Stimulated activated naive CD8-positive, alpha-beta T cell treated with anti-CD3 and anti-CD28 coated beads, Interleukin-15, Interleukin-2, amounts not matched to agents 100 ng/mL and 50 ng/mL, for 24 hours (primary cell): ENCODE measurements around the gene CYREN.
"Not testable (repeated sequence)": the region's sequence is repeated elsewhere in the genome, so short reads cannot be mapped to it uniquely, and the experiment has no call there.

Source experiments
- H3K27ac Mint-ChIP-seq: one replicate; pipeline ENCODE4 v1.8.0; 2021; ENCODE audit warnings: mild to moderate bottlenecking, mixed read lengths
- H3K27me3 Mint-ChIP-seq: one replicate; pipeline ENCODE4 v1.8.0; 2021; ENCODE audit warnings: mixed read lengths
- H3K36me3 Mint-ChIP-seq: one replicate; pipeline ENCODE4 v1.8.0; 2021; ENCODE audit warnings: low read depth, mixed read lengths
- H3K4me1 Mint-ChIP-seq: one replicate; pipeline ENCODE4 v1.8.0; 2021; ENCODE audit warnings: low read depth, mixed read lengths
- H3K4me3 Mint-ChIP-seq: one replicate; pipeline ENCODE4 v1.8.0; 2021; ENCODE audit warnings: mild to moderate bottlenecking, mixed read lengths
- H3K9me3 Mint-ChIP-seq: one replicate; pipeline ENCODE4 v1.8.0; 2021; ENCODE audit warnings: mixed read lengths

Gene CYREN

DNA sequence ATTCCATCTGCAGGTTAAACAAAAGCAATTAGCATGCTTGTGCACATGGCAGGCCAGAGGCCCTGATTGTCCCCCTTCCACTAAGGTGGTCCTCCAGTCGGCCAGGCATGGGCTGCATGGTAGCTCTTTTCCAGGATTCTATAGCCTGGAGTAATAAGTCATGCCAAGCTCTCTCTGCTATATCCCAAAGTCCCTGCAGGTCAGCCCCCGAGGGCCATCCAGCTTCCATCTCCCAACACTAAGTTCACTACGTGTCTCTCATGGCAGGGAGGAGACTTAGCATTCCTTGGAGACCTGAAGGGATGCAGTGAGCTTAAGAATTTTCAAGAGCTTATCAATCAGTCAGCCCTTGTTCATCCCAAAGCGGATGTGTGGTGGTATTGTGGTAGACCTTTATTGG lies 3.4 kb upstream of the CYREN start:
- not testable (repeated sequence) for H3K4me3 Mint-ChIP-seq, H3K9me3 Mint-ChIP-seq, H3K27ac Mint-ChIP-seq, H3K27me3 Mint-ChIP-seq
- Mint-ChIP-seq H3K36me3 (peaks cover 11% of the 10 kb centered on the region), H3K4me1 (peaks cover 30% of the 10 kb centered on the region)

DNA sequence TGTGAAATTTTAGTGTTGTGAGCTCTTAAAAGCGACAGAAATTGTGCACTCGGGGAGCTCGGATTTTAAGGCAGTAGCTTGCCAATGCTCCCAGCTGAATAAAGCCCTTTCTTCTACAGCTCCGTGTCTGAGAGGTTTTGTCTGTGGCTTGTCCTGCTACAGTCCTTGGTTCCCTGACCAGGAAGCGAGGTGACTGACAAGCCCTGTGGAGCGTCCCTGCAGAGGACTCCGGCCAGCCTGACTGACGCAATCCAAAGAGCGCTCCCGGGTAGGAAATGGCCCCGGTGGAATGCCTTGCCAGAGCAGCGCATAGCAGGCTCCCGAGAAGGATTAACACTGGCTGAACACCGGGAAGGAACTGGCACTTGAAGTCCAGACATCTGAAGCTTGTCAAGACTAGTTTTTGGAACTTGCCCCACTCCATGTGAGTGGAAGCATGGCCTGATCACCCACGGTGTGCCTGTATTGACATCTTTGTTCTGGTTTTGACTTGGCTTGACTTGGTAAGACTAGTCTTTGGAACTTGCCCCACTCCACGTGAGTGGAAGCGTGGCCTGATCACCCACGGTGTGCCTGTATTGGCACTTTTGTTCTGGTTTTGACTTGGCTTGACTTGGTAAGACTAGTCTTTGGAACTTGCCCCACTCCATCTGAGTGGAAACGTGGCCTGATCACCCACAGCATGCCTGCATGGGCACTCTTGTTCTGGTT lies 1.2 kb upstream of the CYREN start:
- Mint-ChIP-seq H3K27ac (peak overlapping the region; percentile 91), H3K4me1 (peaks cover 52% of the 10 kb centered on the region), H3K36me3 (peaks cover 31% of the 10 kb centered on the region), H3K4me3 (peak overlapping the region; percentile 95)
- H3K27me3 Mint-ChIP-seq, H3K9me3 Mint-ChIP-seq: not testable (repeated sequence)

DNA sequence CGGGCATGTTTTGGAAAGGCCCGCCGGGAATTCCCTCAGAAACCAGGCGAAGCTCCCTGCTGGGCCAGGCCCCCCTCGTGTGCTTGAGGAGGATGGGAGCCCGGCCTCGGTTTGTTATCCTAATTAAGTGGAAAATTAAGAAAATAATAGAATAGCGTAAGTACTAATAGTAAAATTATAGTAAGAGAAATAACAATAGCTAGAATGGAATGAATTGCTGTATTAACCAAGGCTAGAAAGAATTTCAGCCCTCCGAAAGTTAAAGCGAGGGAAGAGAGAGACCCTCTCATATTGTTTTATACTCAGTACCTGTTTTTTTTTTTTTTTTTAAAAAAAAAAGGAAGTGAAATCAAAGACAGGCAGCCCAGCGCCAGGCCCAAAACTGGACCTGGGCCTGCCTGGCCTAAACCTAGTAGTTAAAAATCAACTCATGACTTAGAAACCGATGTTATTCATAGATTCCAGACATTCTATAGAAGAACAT lies 533 bp upstream of the CYREN start:
- peaks cover 38% of the 10 kb centered on the region for H3K36me3 Mint-ChIP-seq
- H3K27me3 Mint-ChIP-seq, H3K9me3 Mint-ChIP-seq: not testable (repeated sequence)
- peaks cover 57% of the 10 kb centered on the region for H3K4me1 Mint-ChIP-seq
- H3K27ac Mint-ChIP-seq = peak overlapping the region; percentile 91
- peak overlapping the region; percentile 95 for H3K4me3 Mint-ChIP-seq

GRCh38 chr7:135169964-135170273 lies 588 bp downstream of the CYREN start:
- Mint-ChIP-seq H3K4me3 (peak overlapping the region; percentile 95), H3K27ac (peak overlapping the region; percentile 94), H3K4me1 (peaks cover 63% of the 10 kb centered on the region), H3K36me3 (peaks cover 49% of the 10 kb centered on the region), H3K27me3 (no peaks in the 10 kb centered on the region), H3K9me3 (no peaks in the 10 kb centered on the region)

GRCh38 chr7:135169141-135169963 lies 1.2 kb downstream of the CYREN start:
- H3K27ac Mint-ChIP-seq = peak overlapping the region; percentile 94
- no peaks in the 10 kb centered on the region for H3K9me3 Mint-ChIP-seq
- H3K4me1 Mint-ChIP-seq = peaks cover 63% of the 10 kb centered on the region
- no peaks in the 10 kb centered on the region for H3K27me3 Mint-ChIP-seq
- H3K4me3 Mint-ChIP-seq = peak overlapping the region; percentile 95
- peaks cover 54% of the 10 kb centered on the region for H3K36me3 Mint-ChIP-seq

DNA sequence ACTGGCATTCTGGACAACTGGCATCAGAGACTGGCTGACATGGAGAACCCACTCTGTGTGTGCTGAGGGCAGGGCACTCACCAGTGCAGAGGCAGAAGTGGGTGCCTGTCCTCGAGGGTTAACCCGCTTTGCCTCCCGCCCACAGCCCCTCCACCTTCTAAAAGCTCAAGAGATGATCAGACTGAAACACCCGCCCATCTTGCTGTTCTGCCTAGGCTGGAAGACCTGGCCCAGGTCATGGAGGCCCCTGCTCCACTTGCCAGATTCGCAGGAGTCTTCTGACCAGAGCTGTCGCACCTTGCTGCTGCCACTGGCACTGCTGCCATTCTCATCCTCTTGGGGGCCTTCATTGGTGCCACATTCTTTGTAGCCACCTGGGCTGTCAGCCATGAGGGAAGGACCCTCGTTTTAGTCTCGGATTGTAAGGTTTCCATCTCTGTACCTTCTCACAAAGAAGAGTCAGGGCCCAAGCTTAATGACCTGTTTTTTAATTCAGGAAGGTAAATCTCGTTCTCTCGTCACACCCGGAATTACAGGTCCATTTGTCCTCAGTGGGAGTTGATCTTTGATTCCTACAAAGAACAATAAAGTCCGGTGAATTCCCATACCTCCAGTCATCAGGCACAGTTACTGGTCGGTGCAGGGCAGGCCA lies 1.9 kb downstream of the CYREN start:
- peak overlapping the region; percentile 94 for H3K27ac Mint-ChIP-seq
- peaks cover 69% of the 10 kb centered on the region for H3K4me1 Mint-ChIP-seq
- peaks cover 61% of the 10 kb centered on the region for H3K36me3 Mint-ChIP-seq
- peak overlapping the region; percentile 95 for H3K4me3 Mint-ChIP-seq
- no peaks in the 10 kb centered on the region for H3K9me3 Mint-ChIP-seq
- no peaks in the 10 kb centered on the region for H3K27me3 Mint-ChIP-seq

DNA sequence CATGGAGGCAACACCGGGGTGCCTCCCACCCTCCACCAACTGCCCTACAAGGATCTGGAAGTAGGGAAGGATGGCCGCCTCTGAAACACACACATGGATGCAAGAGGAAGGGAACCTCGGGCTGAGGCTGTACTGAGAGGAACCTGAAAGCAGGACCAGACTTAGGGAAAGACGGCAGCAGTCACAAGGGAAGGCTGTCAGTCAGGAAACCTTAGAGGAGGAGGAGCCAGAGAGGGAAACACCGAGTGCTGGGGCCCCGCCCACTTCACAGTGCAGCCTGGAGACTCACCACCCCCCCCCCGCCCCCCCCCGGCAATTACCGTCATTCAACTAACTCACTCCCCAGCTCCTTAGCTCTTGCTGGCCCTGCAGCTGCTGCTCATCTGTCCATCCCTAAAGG lies 2.5 kb downstream of the CYREN start:
- H3K4me3 Mint-ChIP-seq = peak overlapping the region; percentile 95
- H3K27me3 Mint-ChIP-seq = no peaks in the 10 kb centered on the region

DNA sequence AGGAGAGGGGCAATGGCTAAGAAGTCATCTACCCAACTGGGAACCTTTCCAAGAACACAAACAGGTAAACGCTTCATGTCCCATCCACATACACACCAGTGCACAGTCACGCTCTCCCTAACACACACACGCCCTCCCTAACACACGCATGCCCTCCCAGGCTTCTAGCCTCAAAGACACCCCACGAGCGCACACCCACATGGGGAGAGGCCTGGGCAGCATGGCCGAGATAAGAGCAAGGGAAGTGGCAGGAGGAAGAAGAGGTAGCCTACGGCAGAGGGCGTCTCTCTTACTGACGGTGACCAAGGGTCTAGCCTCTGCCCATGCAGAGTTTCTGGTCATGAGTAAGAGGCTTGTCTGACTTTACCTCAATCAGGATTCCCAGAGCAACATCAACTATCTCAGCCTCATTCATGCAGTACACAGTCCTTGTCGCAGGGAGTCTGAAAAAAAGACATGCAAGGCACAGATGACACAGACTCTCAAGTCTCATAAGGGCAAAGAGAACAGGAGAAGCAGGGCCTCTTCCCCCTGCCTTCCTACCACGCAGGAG lies 3.1 kb downstream of the CYREN start:
- Mint-ChIP-seq H3K4me1 (peaks cover 66% of the 10 kb centered on the region), H3K36me3 (peaks cover 70% of the 10 kb centered on the region), H3K9me3 (peaks cover 2% of the 10 kb centered on the region), H3K27me3 (no peaks in the 10 kb centered on the region), H3K27ac (peak overlapping the region; percentile 88), H3K4me3 (peak overlapping the region; percentile 56)

More for the DNA sequence above, 2.5 kb downstream of the CYREN start:
- Mint-ChIP-seq H3K36me3 (peaks cover 64% of the 10 kb centered on the region), H3K9me3 (no peaks in the 10 kb centered on the region), H3K4me1 (peaks cover 69% of the 10 kb centered on the region), H3K27ac (peak overlapping the region; percentile 94)

DNA sequence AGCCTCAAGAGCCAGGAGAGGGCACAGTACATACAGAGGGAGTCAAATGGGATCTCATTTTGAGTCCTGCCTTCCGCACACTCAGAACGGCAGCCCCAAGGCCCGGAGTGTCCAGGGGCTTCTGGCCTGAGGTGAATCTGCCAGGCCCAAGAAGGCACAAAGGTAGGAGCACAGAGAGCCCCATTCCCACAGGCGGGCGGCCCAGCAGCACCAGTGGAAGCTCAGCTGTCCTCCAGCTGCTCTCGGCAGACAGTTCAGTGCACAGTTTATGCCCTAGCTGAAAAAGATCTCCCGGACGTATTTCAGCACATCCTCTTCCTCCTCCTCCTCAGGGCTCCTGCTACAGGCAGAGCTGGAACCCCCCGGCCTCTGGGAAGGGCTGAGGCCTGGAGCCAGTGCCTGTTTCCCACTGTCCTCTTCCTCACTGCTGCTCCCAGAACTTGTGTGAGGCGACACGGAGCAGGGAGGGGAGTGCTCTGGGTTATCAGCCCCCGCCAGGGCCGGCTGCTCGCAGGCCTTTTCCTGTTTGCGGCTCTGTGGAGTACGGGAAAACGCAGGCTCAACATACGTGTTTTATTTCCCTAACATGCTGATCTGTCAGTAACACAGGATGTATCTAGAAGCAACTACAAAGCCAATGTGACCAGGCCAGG lies 4.0 kb downstream of the CYREN start:
- Mint-ChIP-seq H3K4me3 (no peak overlapping the region), H3K27ac (peak overlapping the region; percentile 61), H3K9me3 (peaks cover 8% of the 10 kb centered on the region), H3K36me3 (peaks cover 80% of the 10 kb centered on the region), H3K27me3 (no peaks in the 10 kb centered on the region), H3K4me1 (peaks cover 66% of the 10 kb centered on the region)

DNA sequence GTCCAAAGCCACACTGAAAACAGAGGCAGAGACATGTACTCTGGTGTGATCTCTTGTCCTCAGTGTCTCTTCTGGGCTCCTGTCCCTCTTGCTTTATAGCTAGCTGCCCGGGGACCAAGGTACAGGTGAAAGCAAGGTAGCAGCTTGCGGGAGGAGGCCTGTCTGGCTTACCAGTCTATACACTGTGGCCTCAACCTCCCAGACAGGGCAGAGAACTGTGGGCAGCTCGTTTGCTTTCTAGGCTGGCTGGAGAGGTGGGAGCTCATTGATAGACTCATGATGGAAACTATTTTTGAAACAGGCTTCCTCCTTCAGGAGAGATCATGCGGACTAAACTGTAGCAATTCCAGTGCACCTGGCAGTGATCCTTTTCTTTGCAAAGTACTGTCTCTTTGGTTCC lies 4.6 kb downstream of the CYREN start:
- Mint-ChIP-seq H3K9me3 (peaks cover 10% of the 10 kb centered on the region), H3K4me1 (peaks cover 67% of the 10 kb centered on the region), H3K27ac (peak overlapping the region; percentile 61), H3K36me3 (peaks cover 86% of the 10 kb centered on the region), H3K4me3 (no peak overlapping the region), H3K27me3 (no peaks in the 10 kb centered on the region)

- Mint-ChIP-seq H3K36me3 (peaks cover 91% of the 10 kb centered on the region), H3K27me3 (no peaks in the 10 kb centered on the region), H3K9me3 (peaks cover 10% of the 10 kb centered on the region), H3K27ac (peak overlapping the region; percentile 65), H3K4me1 (peaks cover 75% of the 10 kb centered on the region), H3K4me3 (no peak overlapping the region)
These were observed 6.0 kb downstream of the CYREN start for GRCh38 chr7:135164357-135165061.

- peaks cover 10% of the 10 kb centered on the region for H3K9me3 Mint-ChIP-seq
- peaks cover 69% of the 10 kb centered on the region for H3K4me1 Mint-ChIP-seq
- H3K4me3 Mint-ChIP-seq = no peak overlapping the region
- no peaks in the 10 kb centered on the region for H3K27me3 Mint-ChIP-seq
- H3K36me3 Mint-ChIP-seq = peaks cover 81% of the 10 kb centered on the region
- H3K27ac Mint-ChIP-seq = no peak overlapping the region
These were observed 8.0 kb downstream of the CYREN start for GRCh38 chr7:135162382-135163001.

GRCh38 chr7:135161669-135162068 lies 8.8 kb downstream of the CYREN start:
- peaks cover 60% of the 10 kb centered on the region for H3K4me1 Mint-ChIP-seq
- H3K9me3 Mint-ChIP-seq = peaks cover 14% of the 10 kb centered on the region
- peak overlapping the region; percentile 88 for H3K27ac Mint-ChIP-seq
- H3K27me3 Mint-ChIP-seq = no peaks in the 10 kb centered on the region
- no peak overlapping the region for H3K4me3 Mint-ChIP-seq
- peaks cover 80% of the 10 kb centered on the region for H3K36me3 Mint-ChIP-seq
